Mucosa of rectum (tissue), 2 donors: ENCODE results near the gene HS3ST4.

Experiments
- H3K27ac ChIP-seq, 2 donors: one replicate each; pipeline ENCODE4 v1.7.0; 2013; ENCODE audit warnings: inconsistent platforms in 2 of 2, low read depth in 2 of 2, low read length in 2 of 2
- H3K27me3 ChIP-seq, 2 donors: one replicate each; pipeline ENCODE4 v1.7.0; 2013; ENCODE audit warnings: low read length in 2 of 2; ENCODE audit not compliant: control insufficient read depth in 2 of 2, insufficient read depth in 2 of 2
- H3K36me3 ChIP-seq, 2 donors: one replicate each; pipeline ENCODE4 v1.7.0; 2013; ENCODE audit warnings: low read length in 2 of 2; ENCODE audit not compliant: control insufficient read depth in 2 of 2, insufficient read depth in 2 of 2
- H3K4me1 ChIP-seq, 2 donors: one replicate each; pipeline ENCODE4 v1.7.0; 2013; ENCODE audit warnings: low read length in 2 of 2, mild to moderate bottlenecking in 1 of 2; ENCODE audit not compliant: control insufficient read depth in 2 of 2, insufficient read depth in 2 of 2
- H3K4me3 ChIP-seq, 2 donors: one replicate each; pipeline ENCODE4 v1.7.0; 2013; ENCODE audit warnings: low read length in 2 of 2
- H3K9ac ChIP-seq, 2 donors: one replicate each; pipeline ENCODE4 v1.7.0; 2013; ENCODE audit warnings: low read length in 2 of 2, low read depth in 1 of 2, mild to moderate bottlenecking in 1 of 2
- H3K9me3 ChIP-seq, 2 donors: one replicate each; pipeline ENCODE4 v1.7.0; 2013; ENCODE audit warnings: low read length in 2 of 2; ENCODE audit not compliant: control insufficient read depth in 2 of 2
- donor health status: healthy.
- donor health status: Normal muscosa, but diverticular disease.

Gene HS3ST4

DNA sequence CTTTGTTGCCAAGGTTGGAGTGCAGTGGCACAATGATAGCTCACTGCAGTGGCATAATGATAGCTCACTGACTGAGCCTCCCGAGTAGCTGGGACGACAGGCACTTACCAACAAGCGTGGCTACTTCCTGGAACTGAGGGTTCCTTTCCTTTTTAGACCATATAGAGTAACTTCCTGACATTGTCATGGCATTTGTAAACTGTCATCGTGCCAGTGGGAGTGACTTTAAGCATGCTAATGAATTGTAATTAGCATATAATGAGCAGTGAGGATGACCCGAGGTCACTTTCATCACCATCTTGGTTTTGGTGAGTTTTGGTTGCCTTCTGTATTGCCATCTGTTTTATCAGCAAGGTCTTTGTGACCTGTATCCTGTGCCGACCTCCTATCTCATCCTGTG is 162.4 kb downstream of the HS3ST4 start:
- Histone ChIP-seq H3K9ac (no peak overlapping the region), H3K4me1 (no peaks in the 10 kb centered on the region), H3K9me3 (no peaks in the 10 kb centered on the region), H3K36me3 (no peaks in the 10 kb centered on the region), H3K4me3 (no peak overlapping the region), H3K27me3 (no peaks in the 10 kb centered on the region), H3K27ac (no peak overlapping the region)

DNA sequence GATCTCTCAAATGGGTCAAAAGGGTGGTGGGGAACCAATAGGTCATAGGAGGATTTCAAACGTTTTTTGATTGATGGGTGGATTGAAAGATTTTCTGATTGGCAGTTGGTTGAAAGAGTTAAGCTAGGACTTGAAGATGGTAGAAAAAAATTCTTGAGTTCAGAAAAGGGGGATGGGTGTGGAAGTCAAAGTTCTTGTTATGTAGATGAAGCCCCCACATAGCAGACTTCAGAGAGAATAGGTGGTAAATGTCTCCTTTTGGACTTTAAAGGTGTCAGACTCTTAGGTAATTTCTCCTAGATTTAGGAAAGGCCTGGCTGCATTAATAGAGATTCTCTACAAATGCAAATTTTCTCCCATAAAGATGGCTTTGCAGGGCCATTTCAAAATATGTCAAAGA is 163.3 kb downstream of the HS3ST4 start:
- no peak overlapping the region for H3K4me3 ChIP-seq
- H3K27me3 ChIP-seq = no peaks in the 10 kb centered on the region
- H3K27ac ChIP-seq = no peak overlapping the region
- H3K9ac ChIP-seq = no peak overlapping the region
- H3K36me3 ChIP-seq = no peaks in the 10 kb centered on the region
- H3K9me3 ChIP-seq = no peaks in the 10 kb centered on the region
- H3K4me1 ChIP-seq = no peaks in the 10 kb centered on the region

DNA sequence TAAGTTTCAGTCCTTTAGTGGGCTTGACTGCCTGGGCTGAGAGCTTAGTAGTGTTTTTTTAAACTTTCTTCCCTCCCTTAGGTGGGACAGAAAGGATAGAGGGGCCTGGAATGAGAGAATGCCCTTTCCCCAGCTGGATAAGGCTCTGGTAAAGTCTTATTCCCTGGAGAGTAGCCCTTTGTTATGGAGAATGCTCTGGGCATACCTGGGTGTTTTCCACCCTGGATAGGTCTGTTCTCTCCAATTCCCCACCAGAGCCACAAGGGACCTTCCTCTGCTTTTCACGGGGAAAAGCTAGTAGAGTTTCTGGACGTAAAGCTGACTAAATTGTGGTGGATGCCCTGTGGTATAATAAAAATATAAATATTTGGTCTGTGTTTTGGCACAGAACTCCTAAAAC is 164.1 kb downstream of the HS3ST4 start:
- Histone ChIP-seq H3K4me1 (no peaks in the 10 kb centered on the region), H3K4me3 (no peak overlapping the region), H3K27ac (no peak overlapping the region), H3K9ac (no peak overlapping the region), H3K27me3 (no peaks in the 10 kb centered on the region), H3K36me3 (no peaks in the 10 kb centered on the region), H3K9me3 (no peaks in the 10 kb centered on the region)

DNA sequence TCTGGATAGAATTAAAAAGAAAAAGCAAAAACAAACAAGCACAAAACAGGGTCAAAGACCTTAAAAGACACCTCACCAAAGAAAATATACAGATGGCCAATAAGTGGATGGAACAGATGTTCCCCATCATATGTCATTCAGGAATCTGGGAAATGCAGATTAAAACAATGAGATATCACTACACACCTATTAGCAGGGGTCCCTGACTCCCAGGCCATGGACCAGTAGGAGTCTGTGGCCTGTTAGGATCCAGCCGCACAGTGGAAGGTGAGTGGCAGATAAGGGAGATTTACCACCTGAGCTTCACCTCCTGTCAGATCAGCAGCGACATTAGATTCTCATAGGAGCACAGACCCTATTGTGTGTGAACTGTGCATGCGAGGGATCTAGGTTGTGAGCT is 167.9 kb downstream of the HS3ST4 start:
- no peak overlapping the region for H3K27ac ChIP-seq
- H3K4me3 ChIP-seq = no peak overlapping the region
- H3K4me1 ChIP-seq = no peaks in the 10 kb centered on the region
- H3K9me3 ChIP-seq = no peaks in the 10 kb centered on the region
- no peak overlapping the region for H3K9ac ChIP-seq
- no peaks in the 10 kb centered on the region for H3K36me3 ChIP-seq
- no peaks in the 10 kb centered on the region for H3K27me3 ChIP-seq

DNA sequence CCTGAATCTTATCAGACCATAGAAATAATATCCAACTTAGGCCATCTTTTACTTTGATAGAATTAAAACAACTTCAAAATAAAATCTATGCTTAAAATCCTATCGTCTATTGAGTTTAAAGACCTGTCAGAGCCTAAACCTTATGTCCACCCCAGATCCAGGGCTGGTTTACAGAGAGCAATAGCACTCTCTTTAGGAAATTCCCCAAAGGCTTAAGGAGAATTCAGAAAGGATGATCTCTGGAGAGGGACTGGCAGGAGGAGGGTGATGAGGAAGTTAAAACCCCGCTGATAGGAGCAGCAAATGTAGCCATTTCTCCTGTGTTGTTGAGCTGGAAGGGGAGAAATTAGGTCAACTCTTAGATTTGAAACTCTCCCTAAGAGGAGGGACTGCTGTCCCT is 175.3 kb downstream of the HS3ST4 start:
- no peaks in the 10 kb centered on the region for H3K9me3 ChIP-seq
- no peaks in the 10 kb centered on the region for H3K36me3 ChIP-seq

DNA sequence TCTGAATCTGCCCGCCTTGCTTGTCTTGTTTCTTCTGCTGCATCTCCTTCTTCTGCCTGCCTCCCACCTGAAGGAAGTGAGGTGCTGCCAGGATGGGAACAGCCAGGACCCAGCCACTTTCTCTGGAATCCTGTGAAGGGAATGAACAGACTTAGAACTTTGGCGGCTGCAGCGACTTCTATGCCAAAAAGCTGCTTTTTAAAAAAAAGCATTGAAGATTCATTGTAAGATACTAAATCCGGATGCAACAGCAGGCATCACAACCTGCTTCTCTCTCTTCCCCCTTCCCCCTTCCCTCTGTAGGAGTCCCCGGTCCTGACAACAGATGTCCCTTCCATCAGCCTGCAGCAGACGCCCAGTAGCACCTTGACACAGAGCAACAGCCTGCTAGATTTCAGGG is 176.3 kb downstream of the HS3ST4 start:
- no peaks in the 10 kb centered on the region for H3K9me3 ChIP-seq
- H3K9ac ChIP-seq = no peak overlapping the region
- H3K27ac ChIP-seq = no peak overlapping the region
- no peaks in the 10 kb centered on the region for H3K36me3 ChIP-seq
- no peaks in the 10 kb centered on the region for H3K27me3 ChIP-seq
- no peak overlapping the region for H3K4me3 ChIP-seq
- H3K4me1 ChIP-seq = no peaks in the 10 kb centered on the region

More for the DNA sequence above, 175.3 kb downstream of the HS3ST4 start:
- Histone ChIP-seq H3K4me1 (no peaks in the 10 kb centered on the region), H3K9ac (no peak overlapping the region), H3K27me3 (no peaks in the 10 kb centered on the region), H3K27ac (no peak overlapping the region), H3K4me3 (no peak overlapping the region)

DNA sequence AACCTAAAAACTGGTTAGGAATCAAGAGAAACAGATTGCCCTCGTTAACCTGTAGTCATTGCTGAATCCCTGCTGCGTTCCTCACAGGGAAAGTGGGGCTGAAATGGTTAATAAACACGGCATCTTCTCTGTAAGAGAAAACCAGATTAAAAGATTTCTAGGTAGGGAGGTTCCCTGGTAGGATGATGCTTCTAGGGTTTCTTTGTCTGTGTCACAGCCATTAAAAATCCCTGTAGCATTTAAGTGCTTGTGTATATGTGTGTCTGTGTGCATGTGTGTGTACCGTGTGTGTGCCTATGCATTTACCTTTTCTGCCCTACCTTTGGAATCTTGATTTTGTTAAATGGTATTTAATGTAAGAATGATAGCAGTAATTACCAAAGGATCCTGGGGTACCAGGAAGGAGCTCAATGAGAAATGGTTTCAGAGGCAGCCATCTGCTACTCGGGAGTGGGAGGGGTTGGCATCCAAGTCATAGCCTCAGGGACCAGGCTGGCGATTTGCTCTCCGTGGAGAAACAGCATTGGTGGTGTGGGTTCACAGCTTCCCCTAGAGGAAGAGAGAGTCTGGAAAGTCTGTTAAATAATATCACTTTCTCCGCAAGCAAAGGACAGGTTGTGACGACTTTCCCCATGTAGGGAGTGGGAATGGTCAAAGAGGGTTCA is 177.1 kb downstream of the HS3ST4 start:
- Histone ChIP-seq H3K9ac (no peak overlapping the region), H3K4me3 (no peak overlapping the region), H3K4me1 (no peaks in the 10 kb centered on the region), H3K27ac (no peak overlapping the region), H3K27me3 (no peaks in the 10 kb centered on the region), H3K9me3 (no peaks in the 10 kb centered on the region), H3K36me3 (no peaks in the 10 kb centered on the region)

DNA sequence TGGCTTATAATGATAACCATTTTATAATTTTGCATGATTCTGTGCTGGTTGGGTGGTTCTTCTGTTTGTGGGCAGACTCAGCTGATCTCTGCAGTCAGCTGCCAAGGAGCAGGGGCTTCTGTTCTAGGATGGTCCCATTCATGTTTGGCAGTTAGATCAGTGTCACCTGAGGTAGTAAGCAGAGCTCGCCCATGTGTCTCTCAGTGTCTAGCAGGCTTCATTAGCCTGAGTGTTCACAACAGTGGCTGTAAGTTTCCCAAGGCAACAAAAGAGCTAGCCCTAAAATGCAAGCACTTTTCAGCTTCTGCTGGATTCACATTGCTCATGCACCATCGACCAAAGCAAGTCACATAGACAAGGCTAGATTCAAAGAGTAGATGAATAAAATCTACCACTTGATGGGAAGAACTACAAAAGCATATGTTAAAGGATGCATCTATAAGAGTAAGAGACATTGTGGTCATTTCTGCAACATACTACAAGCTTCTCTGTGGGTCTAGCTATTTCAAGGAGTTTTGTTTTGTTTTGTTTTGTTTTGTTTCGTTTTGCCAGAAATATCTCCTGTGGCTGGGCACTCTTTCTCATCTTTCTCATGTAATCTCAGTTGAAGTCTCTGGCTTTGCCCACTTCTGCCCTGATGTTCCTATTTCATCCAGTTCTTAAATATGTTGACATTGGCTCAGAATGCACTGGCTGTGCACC is 180.8 kb downstream of the HS3ST4 start:
- no peak overlapping the region for H3K4me3 ChIP-seq
- no peak overlapping the region for H3K27ac ChIP-seq
- no peaks in the 10 kb centered on the region for H3K4me1 ChIP-seq
- H3K9ac ChIP-seq = no peak overlapping the region
- H3K9me3 ChIP-seq = no peaks in the 10 kb centered on the region
- no peaks in the 10 kb centered on the region for H3K36me3 ChIP-seq
- no peaks in the 10 kb centered on the region for H3K27me3 ChIP-seq

DNA sequence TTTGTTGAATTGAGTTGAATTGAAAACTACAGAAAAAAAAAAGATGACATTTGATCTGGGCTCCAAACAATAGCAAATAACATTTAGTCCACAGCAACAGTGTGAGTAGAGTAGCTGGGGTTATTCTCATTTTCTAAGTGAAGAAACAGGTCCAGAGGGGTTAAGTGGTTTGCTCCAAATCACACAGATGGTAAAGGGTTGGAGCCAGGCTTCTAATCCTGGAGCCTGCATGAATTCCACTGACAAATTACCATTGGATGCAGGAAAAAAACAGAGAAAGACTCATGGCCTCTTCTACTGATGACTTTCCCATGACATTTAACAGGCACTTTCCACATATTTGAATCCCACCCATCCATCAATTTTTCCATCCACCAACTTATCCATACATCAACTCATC is 182.4 kb downstream of the HS3ST4 start:
- no peaks in the 10 kb centered on the region for H3K4me1 ChIP-seq
- no peak overlapping the region for H3K9ac ChIP-seq
- no peaks in the 10 kb centered on the region for H3K9me3 ChIP-seq
- no peak overlapping the region for H3K4me3 ChIP-seq
- H3K36me3 ChIP-seq = no peaks in the 10 kb centered on the region
- no peaks in the 10 kb centered on the region for H3K27me3 ChIP-seq
- H3K27ac ChIP-seq = no peak overlapping the region

DNA sequence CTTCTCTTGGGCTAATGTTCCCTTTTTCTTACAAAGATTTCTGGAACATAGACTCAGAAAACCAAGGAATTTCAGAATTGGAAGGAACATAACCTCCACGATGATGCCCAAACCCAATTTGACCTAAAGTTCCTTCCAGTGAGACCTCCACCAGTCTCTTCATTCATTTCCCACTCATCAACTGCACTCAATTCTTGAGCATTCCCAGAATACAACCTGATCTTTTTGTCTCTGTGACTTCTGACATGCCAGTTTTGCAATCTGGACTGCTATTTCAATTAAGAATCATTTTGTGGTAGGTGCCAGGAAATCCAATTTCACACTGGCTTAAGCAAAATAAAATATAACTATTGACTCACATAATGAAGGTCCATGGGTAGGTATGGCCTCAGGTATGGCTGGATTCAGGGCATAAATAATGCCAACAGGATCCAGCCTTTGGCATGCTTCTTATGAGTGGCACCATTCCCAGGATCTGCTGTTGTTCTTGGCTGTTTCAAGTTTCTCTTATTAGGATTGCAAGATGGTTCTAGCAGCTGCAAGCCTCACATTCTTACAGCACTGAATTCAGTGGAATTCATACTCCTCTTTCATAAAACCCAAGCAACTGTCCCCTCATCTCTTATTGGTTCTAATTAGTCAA is 184.3 kb downstream of the HS3ST4 start:
- no peak overlapping the region for H3K27ac ChIP-seq
- no peak overlapping the region for H3K9ac ChIP-seq
- no peaks in the 10 kb centered on the region for H3K9me3 ChIP-seq
- no peak overlapping the region for H3K4me3 ChIP-seq
- H3K36me3 ChIP-seq = no peaks in the 10 kb centered on the region
- H3K27me3 ChIP-seq = no peaks in the 10 kb centered on the region
- no peaks in the 10 kb centered on the region for H3K4me1 ChIP-seq
